Uterus (tissue), 4 donors: ENCODE results near the gene GOSR2. TPM values are rescaled to one million over a fixed set of nuclear protein-coding genes. Genes with fewer than 3 reads are reported as not detected.
A peak's percentile ranks its signal among the peaks of the same experiment; 100 is the strongest.

Experiments used
- DNase-seq, 2 donors: peaks; one replicate each; pipeline ENCODE4 v3.0.0-alpha.2; 2019 to 2020
- H3K27ac ChIP-seq, 2 donors: fragments of 200-600 bp; sonication (generic); 1 replicate in 1 of 2; 2 replicates in 1 of 2; pipeline ENCODE4 v1.5.1; 2016 to 2018
- H3K27me3 ChIP-seq, 2 donors: fragments of 200-600 bp; sonication (generic); one replicate each; pipeline ENCODE4 v1.5.1; 2018 to 2019; ENCODE audit warnings: control low read depth in 1 of 2
- H3K36me3 ChIP-seq, 2 donors: fragments of 200-600 bp; sonication (generic); one replicate each; pipeline ENCODE4 v1.5.1; 2019; ENCODE audit warnings: control low read depth in 1 of 2
- H3K4me1 ChIP-seq, 2 donors: fragments of 200-600 bp; sonication (generic); one replicate each; pipeline ENCODE4 v1.5.1; 2018 to 2019; ENCODE audit warnings: control low read depth in 1 of 2
- H3K4me3 ChIP-seq, 2 donors: fragments of 200-600 bp; sonication (generic); 1 replicate in 1 of 2; 2 replicates in 1 of 2; pipeline ENCODE4 v1.5.1; 2018 to 2019; ENCODE audit warnings: mild to moderate bottlenecking in 1 of 2
- H3K9me3 ChIP-seq, 2 donors: fragments of 200-600 bp; sonication (generic); one replicate each; pipeline ENCODE4 v1.5.1; 2019; ENCODE audit warnings: control low read depth in 1 of 2
- POLR2A ChIP-seq, 2 donors: fragments of 450-650 bp; IDR thresholded peaks; one replicate each; pipeline ENCODE4 v1.6.1; 2016; ENCODE audit warnings: antibody characterized with exemption in 2 of 2, mild to moderate bottlenecking in 1 of 2, moderate library complexity in 1 of 2
- intact Hi-C: fragments of 100-400 bp; cut with DNase I; formaldehyde crosslinking; loops from one replicate; pipeline ENCODE4 v1.15.1; 2023; ENCODE audit warnings: low total_unique reads
- total RNA-seq, 4 donors: library from RNA; depleted of rRNA in 3 of 4; stranded (reverse); fragments of >200 nt in 3 of 4; gene quantifications; one replicate each; pipeline versions ENCODE4 v1.1.0 to v1.2.4, GENCODE V29; 2014 to 2023
- TF ChIP-seq, protein P1 (sequence below), 4 experiments: fragments of 200-600 bp in 2 of 4; fragments of 450-650 bp in 2 of 4; sonication (generic) in 2 of 4; IDR thresholded peaks; one replicate each; pipeline ENCODE4 v1.5.1; 2016 to 2019; ENCODE audit warnings: antibody characterized with exemption in 4 of 4, mild to moderate bottlenecking in 2 of 4, moderate library complexity in 1 of 4
- donor health status: DM: yes; HTN: yes; CAD: no.

The GOSR2 gene
- total RNA-seq = 10 to 100 TPM; 66.9 to 90.5 (median 77.2) TPM

DNA sequence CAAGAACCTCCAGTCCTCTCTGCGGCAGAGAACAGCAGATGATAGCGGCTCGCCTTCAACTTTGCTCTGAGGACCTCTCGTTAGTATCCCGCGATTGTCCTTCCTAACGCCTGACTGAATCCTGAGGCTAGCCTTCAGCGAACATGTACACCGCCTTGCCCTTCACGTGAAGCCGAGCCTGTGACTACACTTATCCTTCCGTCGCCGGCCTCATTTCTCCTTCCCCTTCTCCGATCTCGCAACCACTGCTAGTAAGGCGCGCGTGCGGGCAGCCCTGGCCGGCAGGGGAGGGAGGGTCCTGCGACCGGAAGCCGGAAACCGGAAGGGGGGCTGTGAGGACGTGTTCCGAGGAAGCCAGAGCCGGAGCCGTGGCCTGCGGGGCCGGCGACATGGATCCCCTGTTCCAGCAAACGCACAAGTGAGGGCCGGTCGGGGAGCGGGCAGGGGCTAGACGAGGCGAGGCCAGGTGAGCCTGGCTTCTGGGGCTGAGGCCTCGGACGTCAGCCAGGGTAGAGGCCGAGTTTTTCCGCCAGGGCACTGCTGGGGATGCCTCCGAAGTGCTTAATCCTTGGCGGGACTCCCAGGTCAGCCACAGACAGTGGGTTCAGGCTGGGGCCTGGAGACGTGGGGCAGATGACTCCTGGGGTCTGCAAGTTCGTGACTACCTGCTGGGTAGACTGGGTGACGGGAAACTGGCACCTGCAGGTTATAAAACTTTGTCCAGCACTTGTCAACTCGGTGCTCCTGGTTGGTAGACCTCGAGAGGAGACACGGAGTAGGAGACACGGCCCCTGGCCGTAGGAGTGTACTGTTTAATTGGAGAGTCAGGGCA lies at the start of gene GOSR2:
GOSR2 (plus strand) TSS at position 357 of the 832 bp plus-strand sequence; CDS start at position 390, 33 bp downstream.
- H3K4me3 ChIP-seq = peak within 1 kb of the TSS; percentile 83 to 91
- intact Hi-C loops = no loop called here

DNA sequence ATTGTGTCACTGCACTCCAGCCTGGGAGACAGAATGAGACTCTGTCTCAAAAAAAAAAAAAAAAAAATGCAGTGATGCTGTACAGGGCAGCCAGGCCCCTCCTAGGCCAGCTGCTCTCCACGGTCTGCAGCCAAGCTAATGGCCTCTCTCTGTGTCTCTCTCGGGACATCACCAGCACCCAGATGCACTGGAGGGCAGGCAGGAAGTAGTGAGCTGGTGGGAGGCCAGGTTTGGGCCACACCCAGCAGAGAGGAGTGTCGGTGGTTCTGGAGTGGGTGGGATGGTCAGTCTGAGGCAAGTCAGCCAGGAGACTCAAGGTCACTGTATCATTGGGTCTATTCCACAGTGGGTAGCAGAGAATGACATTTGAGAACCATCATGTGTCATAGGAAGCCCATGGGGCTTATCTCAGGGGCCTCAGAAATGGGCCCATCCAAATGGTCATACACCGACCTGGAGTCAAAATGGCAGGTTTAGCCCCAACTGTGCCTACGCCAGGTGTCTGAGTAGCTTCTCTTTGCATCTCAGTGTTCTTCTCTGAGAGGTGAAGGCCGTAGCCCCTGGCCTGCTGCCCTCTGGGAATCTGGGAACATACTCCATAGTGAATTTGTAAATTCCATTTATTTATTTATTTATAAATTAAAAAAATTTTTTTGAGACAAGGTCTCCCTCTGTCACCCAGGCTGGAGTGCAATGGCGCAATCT lies 48.9 kb upstream of the GOSR2 start:
- intact Hi-C loops = no loop called here
- no peak for TF ChIP-seq POLR2A (IDR thresholded peaks at IDR 0.05)
- TF ChIP-seq, protein P1, sequence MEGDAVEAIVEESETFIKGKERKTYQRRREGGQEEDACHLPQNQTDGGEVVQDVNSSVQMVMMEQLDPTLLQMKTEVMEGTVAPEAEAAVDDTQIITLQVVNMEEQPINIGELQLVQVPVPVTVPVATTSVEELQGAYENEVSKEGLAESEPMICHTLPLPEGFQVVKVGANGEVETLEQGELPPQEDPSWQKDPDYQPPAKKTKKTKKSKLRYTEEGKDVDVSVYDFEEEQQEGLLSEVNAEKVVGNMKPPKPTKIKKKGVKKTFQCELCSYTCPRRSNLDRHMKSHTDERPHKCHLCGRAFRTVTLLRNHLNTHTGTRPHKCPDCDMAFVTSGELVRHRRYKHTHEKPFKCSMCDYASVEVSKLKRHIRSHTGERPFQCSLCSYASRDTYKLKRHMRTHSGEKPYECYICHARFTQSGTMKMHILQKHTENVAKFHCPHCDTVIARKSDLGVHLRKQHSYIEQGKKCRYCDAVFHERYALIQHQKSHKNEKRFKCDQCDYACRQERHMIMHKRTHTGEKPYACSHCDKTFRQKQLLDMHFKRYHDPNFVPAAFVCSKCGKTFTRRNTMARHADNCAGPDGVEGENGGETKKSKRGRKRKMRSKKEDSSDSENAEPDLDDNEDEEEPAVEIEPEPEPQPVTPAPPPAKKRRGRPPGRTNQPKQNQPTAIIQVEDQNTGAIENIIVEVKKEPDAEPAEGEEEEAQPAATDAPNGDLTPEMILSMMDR (IDR thresholded peaks at IDR 0.05) = no peak
- Histone ChIP-seq H3K4me3 (no peak overlapping the region), H3K36me3 (no peaks in the 10 kb centered on the region), H3K27ac (no peak overlapping the region), H3K4me1 (no peaks in the 10 kb centered on the region), H3K9me3 (no peaks in the 10 kb centered on the region), H3K27me3 (no peaks in the 10 kb centered on the region)
- no peak for DNase-seq

More for the DNA sequence above, at the start of gene GOSR2:
- peak; percentile 82 to 92 for DNase-seq
- Histone ChIP-seq H3K9me3 (no peaks in the 10 kb centered on the region), H3K4me1 (peaks cover 3 to 11% of the 10 kb centered on the region in 2 donors), H3K36me3 (no peaks in the 10 kb centered on the region), H3K27me3 (no peaks in the 10 kb centered on the region), H3K27ac (peak within 1 kb of the TSS; percentile 88 to 97)
- TF ChIP-seq, protein P1 (IDR thresholded peaks at IDR 0.05) = peak in 2 of 4 experiments; percentile 34 to 40
- peak; percentile 13 to 83 for TF ChIP-seq POLR2A (IDR thresholded peaks at IDR 0.05)

DNA sequence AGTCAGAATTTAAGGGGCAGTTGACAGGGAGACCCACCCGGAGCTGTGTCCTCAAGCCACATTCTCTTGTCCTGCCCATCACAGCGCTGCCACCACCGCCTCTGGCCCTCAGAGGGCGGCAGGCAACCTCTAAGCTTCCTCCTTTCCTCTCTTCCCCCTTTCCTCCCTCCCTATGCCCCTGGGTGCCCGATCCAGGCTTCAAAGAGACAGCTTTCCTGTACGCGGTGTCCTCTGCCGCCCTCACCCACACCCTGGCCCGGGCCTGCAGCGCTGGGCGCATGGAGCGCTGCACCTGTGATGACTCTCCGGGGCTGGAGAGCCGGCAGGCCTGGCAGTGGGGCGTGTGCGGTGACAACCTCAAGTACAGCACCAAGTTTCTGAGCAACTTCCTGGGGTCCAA lies 48.1 kb upstream of the GOSR2 start:
- H3K9me3 ChIP-seq = no peaks in the 10 kb centered on the region
- H3K27ac ChIP-seq = no peak overlapping the region
- intact Hi-C loops = no loop called here
- H3K27me3 ChIP-seq = no peaks in the 10 kb centered on the region
- no peaks in the 10 kb centered on the region for H3K36me3 ChIP-seq
- no peaks in the 10 kb centered on the region for H3K4me1 ChIP-seq
- no peak for TF ChIP-seq POLR2A (IDR thresholded peaks at IDR 0.05)
- TF ChIP-seq, protein P1 (IDR thresholded peaks at IDR 0.05) = no peak
- DNase-seq = no peak
- H3K4me3 ChIP-seq = no peak overlapping the region

DNA sequence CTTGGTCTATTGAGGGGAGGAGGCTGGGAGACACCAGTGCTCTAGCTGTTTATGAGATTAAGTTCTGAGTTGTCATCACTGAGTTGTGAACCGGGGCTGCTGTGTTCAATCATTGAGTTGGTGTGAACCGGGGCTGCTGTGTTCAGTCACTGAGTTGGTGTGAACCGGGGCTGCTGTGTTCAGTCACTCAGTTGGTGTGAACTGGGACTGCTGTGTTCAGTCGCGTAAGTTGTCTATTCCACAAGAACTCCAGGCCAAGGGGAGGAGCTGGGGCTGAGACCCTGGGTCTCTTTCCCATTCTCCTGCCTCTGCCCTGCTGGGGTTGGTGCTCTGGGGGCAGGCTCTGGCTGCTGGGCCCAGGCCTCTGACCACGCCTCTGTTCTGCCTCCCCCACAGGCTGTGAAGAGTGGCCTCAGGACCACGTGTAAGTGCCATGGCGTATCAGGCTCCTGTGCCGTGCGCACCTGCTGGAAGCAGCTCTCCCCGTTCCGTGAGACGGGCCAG lies 47.1 kb upstream of the GOSR2 start:
- DNase-seq = no peak
- Histone ChIP-seq H3K4me1 (no peaks in the 10 kb centered on the region), H3K27me3 (no peaks in the 10 kb centered on the region), H3K9me3 (no peaks in the 10 kb centered on the region), H3K36me3 (no peaks in the 10 kb centered on the region), H3K27ac (no peak overlapping the region), H3K4me3 (no peak overlapping the region)
- intact Hi-C loops = no loop called here
- TF ChIP-seq, protein P1 (IDR thresholded peaks at IDR 0.05) = no peak
- no peak for TF ChIP-seq POLR2A (IDR thresholded peaks at IDR 0.05)
